ENCODE measurements around the gene GPR149.

GRCh38 chr3:154361099-154361498 lies 68.9 kb downstream of the GPR149 start:
- TF ChIP-seq CTCF (IDR thresholded peaks at IDR 0.05; ENCODE audit: control extremely low read depth in 1 of 3, insufficient read depth in 1 of 3, low read depth in 1 of 3, low read length in 3 of 3) (no peak), RFX5 (IDR thresholded peaks at IDR 0.05; ENCODE audit: borderline replicate concordance, low read depth, low read length) (no peak), RAD21 (IDR thresholded peaks at IDR 0.05 in 1 of 2, conservative IDR thresholded peaks at IDR 0.05 in 1 of 2; ENCODE audit: low read depth in 2 of 2, low read length in 2 of 2) (no peak), ZNF274 (IDR thresholded peaks at IDR 0.05; ENCODE audit: borderline replicate concordance, extremely low read depth, low read length) (no peak), SAP30 (IDR thresholded peaks at IDR 0.05; ENCODE audit: insufficient read depth, insufficient replicate concordance, low read length) (no peak), RNF2 (IDR thresholded peaks at IDR 0.05; ENCODE audit: borderline replicate concordance, low read depth, low read length, missing control alignments, poor library complexity, severe bottlenecking) (no peak), POLR2A (IDR thresholded peaks at IDR 0.05; ENCODE audit: control extremely low read depth in 1 of 2, low read depth in 2 of 2, low read length in 2 of 2) (no peak), SP2 (IDR thresholded peaks at IDR 0.05; ENCODE audit: low read length) (no peak), EZH2 (IDR thresholded peaks at IDR 0.05; ENCODE audit: low read depth, low read length, severe bottlenecking) (no peak), EP300 (IDR thresholded peaks at IDR 0.05; ENCODE audit: borderline replicate concordance in 1 of 2, low read depth in 2 of 2, low read length in 2 of 2) (no peak), GTF2F1 (IDR thresholded peaks at IDR 0.05; ENCODE audit: borderline replicate concordance, low read depth, low read length) (no peak), TAF1 (IDR thresholded peaks at IDR 0.05; ENCODE audit: low read depth, low read length) (no peak), BRCA1 (IDR thresholded peaks at IDR 0.05; ENCODE audit: low read depth, low read length) (no peak)

Measured in H1 (cell line).